NCI-H2227 (cell line): ENCODE data around the gene INPP5D.
"Not testable (repeated sequence)": the region's sequence is repeated elsewhere in the genome, so short reads cannot be mapped to it uniquely, and the experiment has no call there.

Experiments used
- DNase-seq: peaks from one replicate; lab custom pipeline; 2025; ENCODE audit not compliant: unreplicated experiment; lab: John Stamatoyannopoulos, UW

The INPP5D gene

DNA sequence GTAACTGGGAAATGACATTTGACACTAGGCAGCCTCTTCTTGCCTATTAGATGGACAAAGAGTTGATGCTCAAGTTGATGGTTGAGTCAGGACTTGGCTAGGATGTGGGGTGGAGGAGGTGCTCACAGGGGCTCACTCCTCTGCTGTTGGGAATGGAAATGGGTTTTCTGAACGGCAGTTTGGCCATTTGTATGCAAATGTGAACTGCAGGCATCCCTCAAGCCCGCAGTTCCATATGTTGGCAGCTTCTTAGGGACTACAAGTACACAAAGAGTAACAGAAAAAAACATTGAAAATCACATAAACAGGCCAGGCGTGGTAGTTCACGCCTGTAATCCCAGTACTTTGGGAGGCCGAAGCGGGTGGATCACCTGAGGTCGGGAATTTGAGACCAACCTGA lies 80.8 kb downstream of the INPP5D start:
- no peak for DNase-seq

DNA sequence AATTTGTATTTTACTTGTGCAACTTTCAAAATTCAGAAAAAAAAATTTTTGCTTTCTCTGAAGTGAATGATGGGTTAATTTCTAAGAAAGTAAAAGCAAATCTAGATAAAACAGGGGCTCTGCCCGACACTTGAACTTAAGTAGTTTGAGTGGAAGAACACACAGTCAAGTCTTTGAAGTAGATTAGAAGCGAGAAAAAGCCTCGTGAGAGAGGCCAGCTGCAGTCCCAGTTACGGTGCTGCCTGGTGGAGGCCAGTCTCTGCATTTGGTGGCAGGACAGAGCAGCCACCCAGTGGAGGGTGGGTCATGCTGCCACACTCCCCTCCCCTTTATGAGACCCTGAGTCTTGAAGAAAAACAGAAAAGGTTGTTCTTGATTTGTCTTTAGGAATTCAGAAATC lies 81.8 kb downstream of the INPP5D start:
- no peak for DNase-seq

DNA sequence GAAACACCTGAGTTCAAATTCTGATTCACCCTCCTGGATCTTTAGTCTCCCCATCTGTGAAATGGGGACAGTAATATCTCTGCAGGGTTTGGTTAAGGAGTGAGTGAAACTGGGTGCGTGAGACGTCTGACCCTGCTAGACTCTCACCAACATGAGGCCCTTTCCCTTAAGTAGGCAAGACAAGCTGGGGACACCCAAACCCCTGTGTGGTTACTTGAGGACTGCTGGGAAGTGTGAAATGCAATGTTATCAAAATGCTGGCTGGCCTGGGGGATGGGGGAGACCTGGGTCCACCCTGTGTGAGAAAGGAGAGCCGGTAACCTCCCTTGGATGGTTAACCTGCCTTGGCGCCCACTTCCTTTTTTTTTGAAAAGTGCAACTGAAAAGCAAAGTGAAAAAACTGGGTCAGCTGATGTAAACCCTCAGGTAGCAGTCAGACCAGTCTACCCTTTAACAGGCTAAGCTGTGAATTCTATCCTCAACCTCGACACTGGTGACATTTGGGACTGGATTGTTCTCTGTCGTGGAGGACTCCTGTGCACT lies 82.3 kb downstream of the INPP5D start:
- no peak for DNase-seq

DNA sequence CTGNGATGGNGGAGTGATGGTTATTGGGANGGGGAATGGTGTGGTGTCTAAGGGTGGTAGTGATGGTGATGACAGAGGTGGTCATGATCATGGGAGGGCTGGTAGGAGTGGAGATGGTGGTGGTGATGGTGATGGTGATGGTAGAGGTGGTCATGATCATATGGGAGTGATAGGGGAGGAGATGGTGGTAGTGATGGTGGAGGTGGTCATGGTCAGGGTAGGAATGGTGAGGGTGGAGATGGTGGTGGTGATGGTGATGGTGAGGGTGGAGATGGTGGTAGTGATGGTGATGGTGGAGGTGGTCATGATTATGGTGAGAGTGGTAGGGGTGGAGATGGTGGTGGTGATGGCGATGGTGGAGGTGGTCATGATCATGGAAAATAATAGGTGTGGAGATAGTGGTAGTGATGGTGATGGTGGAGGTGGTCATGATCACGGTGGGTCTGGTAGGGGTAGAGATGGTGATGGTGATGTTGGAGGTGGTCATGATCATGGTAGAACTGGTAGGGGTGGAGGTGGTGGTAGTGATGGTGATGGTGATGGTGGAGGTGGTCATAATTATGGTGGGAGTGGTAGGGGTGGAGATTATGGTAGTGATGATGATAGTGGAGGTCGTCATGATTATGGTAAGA lies 83.7 kb downstream of the INPP5D start:
- DNase-seq = no peak

DNA sequence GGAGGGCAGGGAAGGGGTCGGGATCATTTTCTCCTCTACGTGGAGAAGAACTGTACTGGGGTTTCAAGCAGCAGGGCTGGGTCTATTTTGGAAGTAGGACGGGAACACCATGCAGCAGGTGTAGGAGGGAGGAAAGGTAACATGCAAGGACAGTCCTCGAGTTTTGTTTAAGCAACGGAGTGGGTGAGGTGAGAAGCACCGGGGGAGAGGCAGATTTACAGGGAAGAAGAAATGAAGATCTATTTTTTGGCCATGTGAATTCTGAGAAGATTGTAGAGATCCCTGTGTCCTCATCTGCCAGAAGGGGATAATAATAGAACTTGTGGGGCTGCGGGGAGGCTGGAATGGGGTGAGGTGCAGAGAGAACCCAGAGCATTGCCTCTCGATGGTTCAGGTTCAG lies 85.6 kb downstream of the INPP5D start:
- DNase-seq = no peak

DNA sequence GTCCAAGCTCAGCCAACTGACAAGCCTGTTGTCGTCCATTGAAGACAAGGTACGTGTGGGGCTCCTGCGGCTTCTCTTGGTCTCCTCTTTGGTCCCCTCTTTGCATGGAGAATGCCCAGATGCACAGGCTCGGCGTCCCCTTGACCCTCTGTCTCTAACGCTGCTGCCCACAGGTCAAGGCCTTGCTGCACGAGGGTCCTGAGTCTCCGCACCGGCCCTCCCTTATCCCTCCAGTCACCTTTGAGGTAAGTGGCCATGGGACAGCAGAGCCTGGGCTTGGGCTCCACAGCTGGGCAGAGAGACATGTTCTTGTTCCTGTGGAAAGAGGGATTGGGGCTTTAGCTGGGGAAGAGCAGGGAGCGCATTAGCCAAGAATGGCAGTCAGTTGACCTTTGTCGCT lies 86.1 kb downstream of the INPP5D start:
- no peak for DNase-seq

DNA sequence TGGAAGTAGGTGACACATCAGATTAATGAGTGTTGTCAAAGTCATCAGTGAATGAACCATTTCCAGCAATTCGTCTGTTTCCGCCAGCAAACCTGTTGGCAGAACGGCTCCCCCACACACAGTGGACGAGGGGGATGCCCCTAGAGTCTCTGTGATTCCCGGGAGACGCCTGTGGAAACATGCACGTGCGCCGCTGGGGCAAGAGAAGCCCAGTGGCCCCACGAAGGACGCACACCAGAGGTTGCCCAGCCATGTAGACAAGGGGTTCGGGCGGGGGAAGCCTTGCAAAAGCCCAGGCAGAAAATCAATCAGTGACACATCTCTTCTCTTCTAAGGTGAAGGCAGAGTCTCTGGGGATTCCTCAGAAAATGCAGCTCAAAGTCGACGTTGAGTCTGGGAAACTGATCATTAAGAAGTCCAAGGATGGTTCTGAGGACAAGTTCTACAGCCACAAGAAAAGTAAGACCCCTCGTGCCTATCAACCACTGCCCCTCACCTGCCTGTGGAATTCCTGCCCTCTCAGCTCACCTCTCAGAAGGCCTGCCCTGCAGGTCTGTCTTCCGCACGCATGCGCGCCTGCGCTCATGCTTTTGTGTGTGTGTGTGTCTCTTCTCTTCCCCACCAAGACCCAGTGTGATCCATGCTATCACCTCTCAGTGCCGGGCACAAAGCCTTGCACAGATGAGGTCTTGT lies 87.1 kb downstream of the INPP5D start:
- no peak for DNase-seq

DNA sequence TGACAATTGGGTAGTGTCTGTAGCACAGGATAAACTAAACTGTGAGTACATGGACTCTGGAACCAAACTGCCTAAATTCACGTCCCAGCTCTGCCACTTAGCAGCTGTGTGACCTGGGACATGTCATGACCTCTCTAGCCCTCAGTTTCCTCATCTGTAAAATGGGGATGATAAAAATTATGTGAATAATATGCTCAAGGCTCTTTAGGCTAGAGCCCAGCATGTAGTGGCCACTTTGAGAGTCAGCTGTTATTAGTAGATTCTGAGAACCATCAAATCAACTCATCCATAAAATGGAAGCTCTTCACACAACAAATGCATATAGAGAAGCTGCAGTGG lies 87.7 kb downstream of the INPP5D start:
- no peak for DNase-seq

DNA sequence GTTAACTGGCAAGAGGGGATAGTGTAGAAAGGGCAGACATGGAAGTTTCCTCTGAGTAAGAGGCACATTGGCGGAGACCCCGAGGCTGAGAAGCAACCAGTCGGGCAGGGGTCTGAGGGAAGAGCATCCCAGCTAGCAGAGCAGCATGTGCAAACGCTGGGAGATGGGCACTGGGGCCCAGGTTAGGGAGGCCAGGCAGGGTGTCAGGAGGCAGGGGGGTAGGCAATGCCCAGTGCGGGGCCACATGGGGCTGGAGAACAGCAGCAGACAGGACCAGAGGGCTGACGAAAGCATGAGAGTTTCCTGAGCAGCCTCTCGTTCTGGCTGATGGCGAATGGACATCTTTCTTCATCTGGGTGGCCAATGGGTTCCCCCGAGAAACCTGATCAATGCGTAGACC lies 88.2 kb downstream of the INPP5D start:
- no peak for DNase-seq

DNA sequence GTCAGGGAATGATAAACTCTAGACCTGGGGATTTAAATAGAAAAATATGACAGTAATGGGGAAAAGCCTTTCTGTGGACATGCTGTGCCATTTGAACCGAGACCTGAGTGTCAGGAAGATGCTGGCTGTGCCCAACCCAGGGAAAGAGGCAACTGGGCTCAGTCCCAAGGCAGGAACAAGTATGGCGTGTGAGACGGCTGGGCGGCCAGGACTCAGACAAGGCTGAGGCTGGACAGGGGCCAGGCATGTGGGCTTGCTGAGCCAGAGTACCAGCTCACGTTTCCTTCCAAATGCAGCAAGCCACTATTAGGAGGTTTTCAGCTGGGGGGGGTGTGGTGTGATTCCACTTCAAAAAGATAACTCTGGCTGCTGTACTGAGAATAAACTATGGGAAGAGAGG lies 92.4 kb downstream of the INPP5D start:
- DNase-seq = peak; percentile 17

DNA sequence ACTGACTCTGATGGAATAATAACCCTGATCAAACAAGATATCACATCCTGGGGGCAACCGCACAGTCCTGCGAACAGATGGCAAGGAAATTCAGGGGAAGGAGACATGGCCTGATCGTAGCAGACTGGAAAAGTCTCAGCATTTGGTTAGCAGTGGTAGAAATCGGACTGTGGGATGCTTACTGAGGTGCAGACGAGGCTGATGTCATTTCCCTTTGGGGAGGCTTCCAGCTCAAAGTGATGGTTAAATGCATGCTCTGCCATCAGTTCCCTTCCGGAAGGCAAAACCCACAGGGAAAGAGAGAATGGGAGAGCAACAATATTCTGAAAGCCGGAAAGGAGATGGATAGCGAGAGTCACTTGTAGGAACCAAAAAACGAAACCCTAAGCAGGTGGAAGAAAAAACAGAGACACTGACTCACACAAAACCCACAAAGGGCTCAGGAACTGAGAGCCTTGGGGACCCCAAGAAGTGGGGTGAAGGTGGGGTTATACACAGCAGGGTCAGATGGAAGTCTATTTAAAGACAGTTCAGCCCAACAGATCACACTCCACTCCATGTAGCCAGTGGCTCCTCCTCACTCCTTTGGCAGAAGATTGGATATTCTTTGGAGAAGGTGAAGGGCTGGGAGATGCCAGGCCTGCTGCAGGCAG lies 93.1 kb downstream of the INPP5D start:
- no peak for DNase-seq

DNA sequence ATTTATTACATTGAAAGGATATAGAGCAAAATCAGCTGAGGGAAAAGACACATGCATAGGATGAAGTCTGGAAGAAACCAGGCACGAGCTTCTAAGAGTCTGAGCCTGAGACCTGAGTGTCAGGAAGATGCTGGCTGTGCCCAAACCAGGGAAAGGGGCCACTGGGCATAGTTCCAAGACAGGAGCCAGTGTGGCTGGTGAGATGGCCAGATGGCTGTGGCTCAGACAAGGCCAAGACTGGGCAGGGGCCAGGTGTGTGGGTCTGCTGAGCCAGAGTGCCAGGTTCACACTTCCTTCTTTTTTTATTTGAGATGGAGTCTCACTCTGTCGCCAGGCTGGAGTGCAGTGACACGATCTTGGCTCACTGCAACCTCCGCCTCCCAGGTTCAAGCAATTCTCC lies 95.9 kb downstream of the INPP5D start:
- DNase-seq = no peak

DNA sequence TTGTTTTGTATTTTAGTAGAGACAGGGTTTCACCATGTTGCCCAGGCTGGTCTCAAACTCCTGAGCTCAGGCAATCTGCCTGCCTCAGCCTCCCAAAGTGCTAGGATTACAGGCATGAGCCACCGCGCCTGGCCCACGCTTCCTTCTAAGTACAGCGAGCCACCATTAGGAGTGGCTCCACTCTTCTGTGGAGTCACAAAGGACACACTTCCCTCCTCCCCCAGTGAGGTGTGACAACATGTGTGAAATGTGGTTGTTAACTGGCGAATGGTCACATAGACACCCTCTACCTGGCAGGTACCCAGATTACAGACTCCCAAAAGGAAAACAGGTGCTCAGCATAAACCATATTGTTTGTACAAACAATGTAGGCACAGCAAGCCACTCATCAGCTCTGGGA lies 96.3 kb downstream of the INPP5D start:
- DNase-seq = not testable (repeated sequence)

DNA sequence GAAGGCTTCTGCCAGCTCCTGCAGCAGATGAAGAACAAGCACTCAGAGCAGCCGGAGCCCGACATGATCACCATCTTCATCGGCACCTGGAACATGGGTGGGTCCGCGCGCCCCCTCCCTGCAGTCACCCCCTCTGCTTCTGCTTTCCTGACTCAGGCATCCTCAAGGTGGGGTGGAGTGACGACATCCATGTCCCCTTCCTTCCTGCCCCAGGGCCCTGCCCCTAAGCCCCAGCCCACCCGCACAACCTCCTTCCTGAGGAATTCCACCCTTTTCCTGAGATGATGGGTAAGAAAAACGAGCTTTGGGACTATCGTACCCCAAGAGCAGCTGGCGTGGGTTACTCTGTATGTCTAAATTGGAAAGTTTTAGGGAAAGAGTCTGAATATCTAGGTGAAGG lies 101.6 kb downstream of the INPP5D start:
- DNase-seq = no peak

DNA sequence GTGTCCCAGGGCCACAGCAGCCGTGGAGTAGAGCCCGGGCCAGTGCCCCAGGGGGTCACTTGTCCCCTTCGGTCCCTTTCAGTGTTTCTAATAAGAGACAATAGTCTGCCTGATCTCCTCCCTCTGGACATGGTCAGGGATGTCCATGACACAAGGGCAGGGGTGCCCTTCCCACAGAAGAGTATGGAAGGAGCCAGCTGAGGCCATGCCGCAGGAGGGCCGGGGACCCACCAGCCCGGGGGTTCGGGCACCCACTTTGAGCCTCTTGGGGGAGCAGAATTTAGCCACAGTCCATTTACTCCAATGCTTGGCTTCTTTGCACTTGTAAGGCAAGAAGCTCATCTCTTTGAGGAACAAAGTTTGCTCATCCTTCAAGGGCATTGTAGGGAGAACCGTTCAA lies 102.6 kb downstream of the INPP5D start:
- DNase-seq = no peak

DNA sequence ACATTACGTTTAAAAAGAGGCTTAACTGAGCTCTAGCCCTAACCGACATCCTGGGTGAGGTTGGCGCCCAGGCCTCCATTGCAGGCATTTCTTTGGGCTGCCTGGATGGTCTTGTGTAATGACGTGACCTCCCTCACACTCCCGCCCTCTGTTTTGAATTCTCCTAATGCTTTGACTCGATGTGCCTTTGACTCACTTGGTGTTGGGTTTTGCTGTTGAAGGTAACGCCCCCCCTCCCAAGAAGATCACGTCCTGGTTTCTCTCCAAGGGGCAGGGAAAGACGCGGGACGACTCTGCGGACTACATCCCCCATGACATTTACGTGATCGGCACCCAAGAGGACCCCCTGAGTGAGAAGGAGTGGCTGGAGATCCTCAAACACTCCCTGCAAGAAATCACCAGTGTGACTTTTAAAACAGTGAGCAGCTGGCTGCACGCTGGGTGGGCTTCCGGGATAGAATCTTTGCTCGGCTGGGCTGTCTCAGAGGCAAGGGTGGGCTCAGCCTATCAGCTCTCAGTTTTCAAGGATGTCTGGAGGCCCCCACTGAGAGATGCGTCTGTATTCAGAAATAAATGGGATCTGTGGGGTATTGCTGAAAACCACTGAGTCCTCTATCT lies 103.5 kb downstream of the INPP5D start:
- no peak for DNase-seq

DNA sequence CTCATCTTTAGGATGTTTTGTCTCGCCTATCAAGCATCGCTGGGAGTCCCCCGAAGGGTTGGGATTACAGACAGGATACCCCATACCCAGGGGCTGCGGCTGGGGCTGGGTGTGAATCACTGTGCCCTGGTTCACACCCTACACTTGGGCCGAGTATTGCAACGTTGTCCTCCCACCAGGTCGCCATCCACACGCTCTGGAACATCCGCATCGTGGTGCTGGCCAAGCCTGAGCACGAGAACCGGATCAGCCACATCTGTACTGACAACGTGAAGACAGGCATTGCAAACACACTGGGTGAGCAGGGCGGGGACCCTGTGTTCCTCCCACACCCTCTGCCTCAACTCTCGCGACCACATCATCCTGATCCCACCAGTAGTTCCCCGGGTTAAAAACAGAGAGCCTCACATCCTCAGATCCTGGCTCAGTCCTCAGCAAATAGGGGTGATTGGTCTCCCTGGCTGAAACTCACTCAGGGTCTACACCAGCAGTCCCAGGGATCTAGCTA lies 104.0 kb downstream of the INPP5D start:
- no peak for DNase-seq

DNA sequence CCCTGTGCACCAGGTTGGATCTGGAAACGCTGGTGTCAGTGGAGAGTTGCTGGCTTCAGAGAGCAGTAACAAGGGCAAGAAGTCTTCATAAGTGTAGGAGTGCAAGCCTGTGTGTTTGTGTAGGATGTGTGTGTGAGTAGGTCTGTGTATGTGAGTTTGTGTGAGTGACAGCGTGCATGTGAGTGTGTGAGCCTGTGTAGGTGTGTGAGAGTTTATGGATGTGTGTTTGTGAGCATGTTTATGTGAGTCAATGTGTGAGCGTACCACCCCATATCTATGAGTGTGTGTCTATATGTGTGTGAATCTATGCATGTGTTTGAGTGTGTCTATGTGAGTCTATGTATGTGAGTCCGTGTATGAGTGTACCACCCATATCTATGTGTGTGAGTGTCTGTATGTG lies 104.8 kb downstream of the INPP5D start:
- no peak for DNase-seq

DNA sequence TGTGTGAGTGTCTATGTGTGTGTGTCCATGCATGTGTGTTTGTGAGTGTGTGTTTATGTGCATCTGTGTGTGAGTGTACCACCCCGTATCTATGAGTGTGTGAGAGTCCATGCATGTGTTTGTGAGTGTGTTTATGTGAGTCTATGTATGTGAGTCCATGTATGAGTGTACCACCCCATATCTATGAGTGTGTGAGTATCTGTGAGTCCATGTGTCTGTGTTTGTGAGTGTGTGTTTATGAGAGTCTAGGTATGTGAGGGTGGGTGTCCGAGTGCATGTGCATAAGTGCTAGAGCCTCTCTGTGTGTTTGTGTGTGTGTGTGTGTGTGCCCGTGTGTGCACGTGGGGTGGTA lies 105.4 kb downstream of the INPP5D start:
- DNase-seq = no peak

DNA sequence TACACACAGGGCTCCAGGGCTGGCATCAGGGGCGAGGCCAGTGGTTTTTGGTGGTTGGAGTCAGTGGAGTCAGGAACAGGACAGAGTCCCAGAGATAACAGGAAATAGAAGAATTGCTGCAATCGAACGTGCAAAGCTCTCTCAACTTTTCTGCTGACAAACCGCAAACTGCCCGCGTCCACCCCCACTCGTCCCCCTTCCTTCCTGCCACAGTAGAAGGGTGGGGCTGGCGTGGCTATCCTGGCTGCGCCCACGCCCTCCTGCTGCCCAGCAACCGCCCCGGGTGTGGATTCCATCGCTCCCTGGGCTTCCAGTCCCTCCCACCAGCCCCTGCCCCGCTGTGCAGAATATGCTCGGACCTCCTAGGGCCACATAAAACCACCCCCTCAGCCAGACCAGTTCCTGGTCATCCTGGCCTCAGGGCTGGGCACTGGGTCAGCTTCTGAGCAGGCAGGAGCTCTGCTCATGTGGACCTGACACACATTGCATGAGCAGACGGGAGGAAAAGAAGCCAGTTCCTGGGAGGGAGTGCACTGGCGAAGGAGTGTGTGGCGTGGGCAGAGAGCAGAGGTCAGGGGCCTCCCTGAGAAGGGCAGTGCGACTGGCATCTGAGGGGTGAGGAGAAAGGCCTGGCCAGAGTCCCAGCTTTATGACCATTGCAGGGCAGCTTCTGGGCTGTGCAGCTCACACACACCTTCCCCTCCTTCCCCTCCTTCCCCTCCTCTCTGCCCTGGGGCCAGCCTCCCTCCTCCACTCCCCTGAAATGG lies 105.9 kb downstream of the INPP5D start:
- no peak for DNase-seq

DNA sequence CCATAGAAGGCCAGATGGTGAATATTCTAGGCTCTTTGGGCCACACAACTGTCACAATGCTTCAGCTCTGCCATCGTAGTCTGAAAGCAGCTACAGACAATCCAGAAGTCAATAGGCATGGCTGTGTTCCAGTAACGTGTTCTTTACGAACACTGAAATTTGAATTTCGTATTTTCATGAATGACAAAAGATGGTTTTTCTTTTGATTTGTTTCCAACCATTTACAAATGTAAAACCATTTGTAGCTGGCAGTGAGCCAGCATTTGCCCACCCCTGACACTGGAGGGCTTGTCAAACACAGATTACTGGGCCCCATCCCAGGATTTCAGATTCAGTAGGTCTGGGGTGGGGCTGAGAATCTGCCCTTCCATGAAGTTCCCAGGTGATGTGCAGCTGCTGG lies 108.3 kb downstream of the INPP5D start:
- no peak for DNase-seq
